ENCODE results near the gene CWC15.

Gene CWC15

DNA sequence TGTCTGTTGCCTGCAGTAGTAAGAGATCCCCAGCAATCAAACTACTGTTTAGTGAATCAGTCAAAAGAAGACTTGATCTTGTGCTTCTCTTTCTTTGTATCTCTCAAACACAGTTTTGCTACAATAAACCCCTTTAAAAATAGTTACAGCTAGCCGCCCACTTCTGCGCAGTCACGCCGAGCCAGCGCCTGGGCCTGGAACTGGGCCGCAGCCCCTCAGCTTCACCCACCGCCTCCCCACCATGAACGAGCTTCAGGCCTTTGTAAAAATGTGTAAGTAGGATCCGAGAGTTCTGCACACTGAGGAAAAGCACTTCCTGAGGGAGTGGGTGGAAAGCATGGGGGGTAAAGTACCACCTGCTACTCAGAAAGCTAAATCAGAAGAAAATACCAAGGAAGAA lies 60.5 kb downstream of the CWC15 start:
- FAIRE-seq = no peak
